ENCODE data around the gene UST.
"Not testable (repeated sequence)": the region's sequence is repeated elsewhere in the genome, so short reads cannot be mapped to it uniquely, and the experiment has no call there.

Gene UST

DNA sequence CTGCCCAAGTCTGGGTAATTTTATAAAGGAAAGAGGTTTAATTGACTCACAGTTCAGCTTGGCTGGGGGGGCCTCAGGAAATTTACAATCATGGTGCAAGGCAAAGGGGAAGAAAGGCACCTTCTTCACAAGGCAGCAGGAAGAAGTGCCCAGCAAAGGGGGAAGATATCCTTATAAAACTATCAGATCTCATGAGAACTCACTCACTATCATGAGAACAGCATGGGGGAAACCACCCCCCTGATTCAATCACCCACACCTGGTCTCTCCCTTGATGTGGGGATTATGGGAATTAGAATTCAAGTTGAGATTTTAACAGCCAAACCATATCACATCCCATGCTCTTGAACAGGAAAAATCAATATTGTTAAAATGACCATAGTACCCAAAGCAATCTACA, 355.5 kb downstream of the UST start:
- no peak for DNase-seq

DNA sequence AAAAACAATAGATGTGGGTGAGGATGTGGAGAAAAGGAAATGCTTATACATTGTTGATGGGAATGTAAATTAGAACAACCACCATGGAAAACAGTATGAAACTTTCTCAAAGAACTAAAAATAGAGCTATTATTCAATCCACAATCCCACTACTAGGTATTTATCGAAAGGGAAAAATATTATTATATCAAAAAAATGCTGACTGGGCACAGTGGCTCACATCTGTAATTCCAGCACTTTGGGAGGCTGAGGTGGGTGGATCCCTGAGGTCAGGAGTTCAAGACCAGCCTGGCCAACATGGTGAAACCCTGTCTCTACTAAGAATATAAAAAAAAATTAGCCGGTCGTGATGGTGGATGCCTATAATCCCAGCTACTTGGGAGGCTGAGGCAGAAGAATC, 357.1 kb downstream of the UST start:
- not testable (repeated sequence) for DNase-seq

DNA sequence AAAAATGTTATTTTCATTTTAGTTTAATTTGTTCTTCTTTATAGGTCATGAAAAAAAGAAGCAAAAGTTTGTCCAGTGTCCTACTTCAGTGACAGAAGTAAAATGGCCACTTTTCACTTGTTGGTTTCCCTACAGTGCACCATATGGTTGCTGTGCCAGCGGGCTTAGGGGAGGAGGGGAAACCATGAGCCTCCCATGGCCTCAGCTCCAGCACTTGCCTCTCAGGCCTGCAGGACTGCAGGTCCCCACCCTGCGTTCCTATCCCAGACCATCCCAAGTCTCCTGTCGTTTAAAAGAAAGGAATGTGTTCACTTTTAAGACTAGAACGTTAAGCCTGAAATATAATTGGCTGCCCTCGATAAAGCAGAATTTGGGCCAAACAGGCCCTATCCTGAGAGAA, 360.7 kb downstream of the UST start:
- no peak for DNase-seq

DNA sequence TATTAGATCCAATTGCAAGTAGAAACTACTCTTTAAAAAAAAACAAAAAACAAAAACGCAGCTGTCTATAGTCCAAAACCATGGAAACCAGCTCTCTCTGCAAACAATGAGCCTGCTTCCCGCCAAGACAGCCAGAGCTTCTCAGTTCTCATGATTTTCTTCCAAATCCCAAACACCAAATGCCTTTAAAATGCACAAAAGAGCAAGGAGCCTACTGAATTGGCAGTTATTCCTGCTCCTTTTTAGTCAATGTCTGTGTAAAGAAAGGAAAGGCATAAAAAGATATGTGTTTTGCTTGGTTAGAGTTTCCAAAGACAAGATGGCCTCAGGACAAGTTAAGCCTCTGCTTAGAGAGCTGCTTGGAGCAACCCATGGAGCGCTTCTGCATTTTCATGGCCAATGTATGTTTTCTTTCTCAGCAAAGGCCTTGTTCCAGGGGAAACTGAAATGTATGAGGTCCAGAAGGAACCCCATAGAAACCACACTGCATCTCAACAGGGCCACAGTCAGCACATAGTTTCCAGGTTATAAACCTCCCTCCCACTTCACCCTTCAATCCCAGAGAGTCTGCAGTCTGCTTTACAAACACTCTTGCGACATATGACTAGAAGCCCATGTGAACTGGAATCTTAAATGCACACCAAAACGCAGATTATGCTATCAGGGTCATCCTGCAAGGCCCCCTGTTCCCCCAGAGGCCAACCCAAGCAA, 361.4 kb downstream of the UST start:
- DNase-seq, result no peak

DNA sequence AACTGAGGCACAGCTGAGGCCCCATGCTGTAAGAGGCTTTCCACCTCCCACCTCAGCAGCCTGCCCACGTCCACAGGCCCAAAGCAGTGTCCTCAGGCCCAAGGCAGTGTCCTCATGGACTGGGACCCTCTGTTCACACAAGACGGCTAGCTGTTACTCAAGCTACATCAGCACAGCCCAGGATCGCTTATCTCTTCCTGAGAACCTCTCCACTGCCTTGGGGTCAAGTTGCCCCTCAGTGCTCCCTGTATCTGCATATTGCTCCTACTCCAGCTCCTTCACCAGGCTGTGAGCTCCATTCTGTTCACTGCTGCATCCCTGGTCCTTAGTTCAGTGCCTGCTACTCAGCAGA, 361.9 kb downstream of the UST start:
- DNase-seq, result no peak

DNA sequence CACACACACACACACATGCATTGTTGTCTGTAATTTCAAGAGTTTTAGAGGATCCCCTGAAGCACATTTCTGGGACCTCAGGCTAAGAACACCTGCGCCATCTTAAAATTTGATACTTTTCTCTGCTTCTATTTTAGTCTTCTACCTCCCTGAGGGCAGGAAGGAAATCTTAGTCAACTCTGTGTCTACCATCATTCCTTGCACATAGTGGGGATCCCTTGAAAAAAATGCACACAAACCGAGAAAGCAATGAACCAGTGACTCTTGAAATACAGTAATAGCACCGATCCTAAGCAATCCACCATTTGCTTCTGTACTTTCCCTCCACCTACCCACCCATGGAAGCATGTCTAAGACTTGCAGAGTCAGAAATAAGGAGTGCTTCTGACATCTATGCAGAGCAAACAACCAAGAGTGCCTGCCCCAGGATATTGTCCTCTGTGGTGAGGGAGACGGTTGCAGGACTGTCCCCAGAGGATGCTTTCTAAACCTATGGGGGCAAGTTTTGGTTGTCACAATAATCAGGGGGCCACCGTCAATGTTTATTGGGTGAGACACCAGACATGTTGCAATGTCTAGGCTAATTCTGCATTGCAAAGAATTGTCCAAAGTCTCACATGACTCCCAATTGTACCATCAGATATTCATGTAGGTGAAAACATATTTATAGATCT, 362.7 kb downstream of the UST start:
- DNase-seq, result no peak

DNA sequence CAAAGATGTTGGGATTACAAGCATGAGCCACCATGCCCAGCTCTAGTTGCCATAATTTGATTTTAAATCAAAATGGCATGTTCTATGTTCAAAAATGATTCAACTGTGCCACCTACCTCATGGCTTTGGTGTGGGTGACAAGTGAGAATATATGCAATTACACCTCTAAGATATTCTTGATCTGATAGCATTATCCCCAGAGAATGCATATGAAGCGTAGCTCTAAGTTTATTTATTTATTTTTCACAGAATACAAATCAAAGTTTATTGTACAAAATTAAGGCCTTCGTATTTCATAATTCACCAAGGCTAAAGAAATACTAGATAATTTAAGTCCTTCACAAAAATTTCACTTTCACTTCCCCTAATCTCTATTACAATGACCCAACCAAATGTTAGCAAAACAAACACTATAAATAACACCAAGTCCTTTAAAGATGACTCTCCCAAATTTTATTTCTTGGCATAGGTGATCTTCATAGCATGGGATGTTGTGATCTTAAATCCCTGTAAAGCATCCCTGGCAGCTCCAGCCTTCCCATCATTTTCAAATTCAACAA, 364.8 kb downstream of the UST start:
- no peak for DNase-seq

DNA sequence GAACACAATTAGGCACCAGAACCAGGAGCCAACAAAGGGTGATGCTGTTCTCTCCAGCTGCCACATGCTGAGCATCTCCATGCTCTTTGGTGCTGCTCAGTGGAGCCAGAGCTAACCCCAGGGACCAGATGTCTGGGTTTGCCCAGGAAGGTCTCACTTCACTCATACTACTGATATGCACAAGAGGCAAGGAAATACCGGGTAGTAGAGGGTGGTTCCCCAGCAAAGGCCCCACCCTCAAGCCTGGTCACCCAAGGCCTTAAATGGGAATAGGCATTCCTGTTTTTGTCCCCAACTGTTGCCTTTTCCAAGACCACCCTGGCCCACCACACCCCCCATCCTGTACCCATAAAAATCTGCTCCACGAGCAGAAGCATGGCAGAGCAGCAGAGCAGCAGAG, 366.1 kb downstream of the UST start:
- DNase-seq, result no peak

DNA sequence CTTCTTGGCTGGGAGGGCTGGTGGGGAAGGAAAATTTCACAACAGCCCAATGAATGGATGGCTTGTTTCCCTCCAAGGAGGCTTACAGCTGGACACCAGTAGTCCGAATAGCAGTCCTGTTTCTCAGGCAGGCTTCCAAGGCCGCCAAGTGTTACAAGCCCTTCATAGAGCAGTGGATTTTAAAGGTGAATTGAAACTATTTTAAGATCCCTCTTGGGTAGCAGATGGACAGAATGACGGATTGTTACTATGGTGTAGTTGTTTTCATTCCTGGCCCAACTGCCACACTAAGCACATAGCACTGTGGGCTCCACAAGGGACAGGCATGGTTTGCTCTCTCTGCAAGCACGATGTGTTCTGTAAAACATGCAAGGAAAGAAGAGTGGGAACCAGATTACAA, 367.3 kb downstream of the UST start:
- DNase-seq, result no peak

DNA sequence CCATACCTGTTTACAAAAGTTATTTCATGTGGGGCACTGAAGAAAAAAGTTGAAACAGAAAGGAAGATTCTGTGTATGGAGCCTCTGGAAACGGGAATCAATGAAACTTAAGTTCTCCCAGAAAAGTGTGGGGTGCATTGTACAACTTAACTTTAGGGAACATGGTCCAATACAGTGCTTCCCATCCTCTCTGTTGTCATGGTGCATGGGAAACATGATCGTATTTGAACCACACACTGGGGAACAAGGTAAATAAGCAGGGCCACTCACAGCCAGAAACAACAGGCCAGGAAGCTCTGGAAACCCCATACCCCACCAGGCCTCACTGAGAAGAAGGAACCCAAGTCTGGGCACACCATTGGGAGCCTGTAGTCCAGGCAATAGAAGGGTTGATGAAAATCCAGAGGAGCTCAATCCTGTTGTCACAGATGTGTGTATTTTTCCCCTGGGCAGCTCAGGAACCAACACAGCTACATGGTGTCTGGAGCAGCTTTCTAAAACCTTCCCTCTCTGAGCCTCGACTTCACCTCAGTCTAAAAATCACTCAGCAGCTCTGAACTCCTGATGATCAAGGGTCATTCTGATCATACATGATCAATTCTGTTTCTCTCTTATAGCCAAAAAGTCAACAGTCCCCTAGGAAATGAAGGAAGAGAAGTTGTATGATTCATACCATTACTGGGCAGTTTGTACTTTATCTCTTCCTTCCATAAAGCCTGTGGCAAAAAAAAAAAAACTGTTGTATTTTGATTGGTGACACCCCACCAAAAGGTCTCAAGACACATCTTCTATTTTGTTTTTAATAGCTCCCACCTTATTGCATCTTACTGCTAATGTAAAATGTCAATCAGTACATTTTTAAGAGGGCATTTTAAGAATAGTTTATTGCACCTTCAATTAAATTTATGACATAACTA, 372.2 kb downstream of the UST start:
- no peak for DNase-seq

DNA sequence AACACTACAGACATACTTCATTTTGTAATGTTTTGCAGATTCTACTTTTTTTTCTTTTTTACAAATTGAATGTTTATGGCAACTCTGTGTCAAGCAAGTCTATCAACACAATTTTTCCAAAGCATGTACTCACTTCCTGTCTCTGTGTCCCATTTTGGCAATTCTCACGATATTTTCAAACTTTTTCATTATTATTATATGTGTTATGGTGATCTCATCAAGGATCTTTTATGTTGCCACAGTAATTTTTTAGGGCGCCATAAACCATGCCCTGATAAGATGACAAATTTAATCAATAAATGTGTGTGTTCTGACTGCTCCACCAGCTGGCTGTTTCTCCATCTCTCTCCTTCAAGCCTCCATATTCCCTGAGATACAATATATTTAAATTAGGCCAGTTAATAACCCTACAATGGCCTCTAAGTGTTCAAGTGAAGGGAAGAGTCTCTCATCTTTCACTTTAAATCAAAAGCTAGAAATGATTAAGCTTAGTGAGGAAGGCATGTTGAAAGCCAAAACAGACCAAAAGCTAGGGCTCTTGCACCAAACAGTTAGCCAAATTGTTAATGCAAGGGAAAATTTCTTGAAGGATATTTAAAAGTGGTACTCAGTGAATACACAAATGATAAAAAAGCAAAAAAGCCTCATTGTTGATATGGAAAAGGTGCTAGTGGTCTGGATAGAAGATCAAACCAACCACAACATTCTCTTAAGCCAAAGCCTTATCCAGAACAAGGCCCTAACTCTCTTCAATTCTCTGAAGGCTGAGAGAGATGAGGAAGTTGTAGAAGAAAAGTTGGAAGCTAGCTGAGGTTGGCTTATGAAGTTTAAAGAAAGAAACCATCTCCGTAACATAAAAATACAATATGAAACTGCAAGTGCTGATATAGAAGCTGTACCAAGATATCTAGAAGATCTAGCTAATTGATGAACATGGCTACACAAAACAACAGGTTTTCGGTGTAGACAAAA, 376.3 kb downstream of the UST start:
- DNase-seq, result no peak

DNA sequence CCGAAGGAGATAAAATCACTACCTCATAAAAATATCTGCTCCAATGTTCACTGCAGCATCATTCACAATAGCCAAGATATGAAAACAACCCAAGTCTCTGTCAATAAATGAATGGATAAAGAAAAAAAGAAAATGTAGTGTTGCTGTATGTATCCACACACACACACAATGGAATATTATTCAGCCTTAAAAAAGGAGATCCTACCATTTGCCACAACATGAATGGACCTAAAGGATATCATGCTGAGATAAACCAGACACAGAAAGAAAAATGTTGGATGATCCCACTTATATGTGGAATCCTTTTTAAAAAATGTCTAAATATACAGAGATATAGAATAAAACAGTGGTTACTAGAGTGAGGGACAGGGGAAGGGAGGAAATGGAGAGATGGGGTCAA, 378.5 kb downstream of the UST start:
- no peak for DNase-seq
